K562 (cell line): ENCODE measurements around the gene NR1I3. TPM values are rescaled to one million over a fixed set of nuclear protein-coding genes. Genes with fewer than 3 reads are reported as not detected.

Experiments used
- E2F1 ChIP-seq: sonication (generic); formaldehyde crosslinking; IDR thresholded peaks from 2 replicates; pipeline ENCODE4 v1.8.1; 2023; ENCODE audit warnings: mild to moderate bottlenecking, missing genetic modification reagents, moderate library complexity
- LARP7 ChIP-seq: fragments of 450-650 bp; IDR thresholded peaks from 2 replicates; pipeline ENCODE4 v1.6.1; 2016
- NFIX ChIP-seq: fragments of 250-450 bp; sonication (Bioruptor Pico); IDR thresholded peaks from 2 replicates; pipeline ENCODE4 v1.4.0; 2020; ENCODE audit warnings: low read depth, mild to moderate bottlenecking, moderate library complexity
- NFYB ChIP-seq: IDR thresholded peaks from 2 replicates; pipeline ENCODE4 v1.6.1; 2011; ENCODE audit warnings: mild to moderate bottlenecking, moderate library complexity; ENCODE audit not compliant: insufficient read length; ENCODE audit errors: extremely low read depth
- PHB2 ChIP-seq: fragments of 450-650 bp; IDR thresholded peaks from 2 replicates; pipeline ENCODE4 v1.6.1; 2017; ENCODE audit warnings: low read depth
- PKNOX1 ChIP-seq: fragments of 450-650 bp; IDR thresholded peaks from 2 replicates; pipeline ENCODE4 v1.6.1; 2016
- TOE1 ChIP-seq, 2 experiments: fragments of 450-650 bp in 1 of 2; sonication (generic) in 1 of 2; formaldehyde crosslinking in 1 of 2; IDR thresholded peaks; 2 replicates each; pipeline versions ENCODE4 v1.7.1 to v1.8.0; 2016 to 2022; ENCODE audit warnings: borderline replicate concordance in 2 of 2, mild to moderate bottlenecking in 2 of 2, antibody characterized with exemption in 1 of 2, inconsistent platforms in 1 of 2, low read depth in 1 of 2, missing genetic modification reagents in 1 of 2, moderate library complexity in 1 of 2
- ZNF140 ChIP-seq: fragments of 250-450 bp; sonication (Bioruptor Pico); IDR thresholded peaks from 2 replicates; pipeline ENCODE4 v1.8.0; 2021; ENCODE audit warnings: moderate library complexity, mild to moderate bottlenecking, inconsistent platforms
- ZNF318 ChIP-seq, 2 experiments: fragments of 450-650 bp; IDR thresholded peaks; 2 replicates each; pipeline ENCODE4 v1.6.1; 2016; ENCODE audit warnings: mild to moderate bottlenecking in 2 of 2, borderline replicate concordance in 1 of 2, low read depth in 1 of 2, moderate library complexity in 1 of 2
- polyA plus RNA-seq, 8 experiments: library from polyadenylated mRNA; depleted of rRNA in 4 of 8; stranded (reverse) in 5 of 8; unstranded in 3 of 8; fragments of >200 nt; fragmentation: Nextera tagmentation in 2 of 8; fragmentation: Illumina TruSeq in 1 of 8; extraction: Ambion mirVana in 2 of 8; extraction: Trizol in 1 of 8; gene quantifications; 2 replicates each; pipeline versions ENCODE4 v1.2.1 to v1.2.3, GENCODE V29; 2011 to 2014; ENCODE audit warnings: inconsistent platforms in 1 of 8, missing spikeins in 1 of 8
- total RNA-seq, 7 experiments: library from RNA; depleted of rRNA in 6 of 7; stranded (reverse); fragments of >200 nt in 6 of 7; fragmentation: Illumina TruSeq in 2 of 7; extraction: Trizol in 2 of 7; gene quantifications; 2 replicates each; pipeline versions ENCODE4 v1.2.1 to v1.2.3, GENCODE V29; 2011 to 2021; ENCODE audit warnings: low replicate concordance in 1 of 7

NR1I3 gene
- total and polyA plus RNA-seq, 9 of the 15 experiments (the other 6 are each of a cell fraction or from before 2014, with no cell fraction given), result 0.11 TPM; not detected in 8

- TF ChIP-seq ZNF318 (IDR thresholded peaks at IDR 0.05; ENCODE audit: borderline replicate concordance in 1 of 2, low read depth in 1 of 2), result no peak
- no peak for TF ChIP-seq PHB2
- TF ChIP-seq PKNOX1, result peak; percentile 93
- TF ChIP-seq E2F1 (CRISPR knock-in tag), result no peak
- peak; percentile 7 for TF ChIP-seq NFYB
- no peak for TF ChIP-seq ZNF140 (CRISPR knock-in tag)
- no peak for TF ChIP-seq LARP7
- TF ChIP-seq NFIX (CRISPR knock-in tag), result no peak
- no peak for TF ChIP-seq TOE1 (IDR thresholded peaks at IDR 0.05; ENCODE audit: borderline replicate concordance)
- no peak for TF ChIP-seq TOE1 (CRISPR knock-in tag; IDR thresholded peaks at IDR 0.05; ENCODE audit: borderline replicate concordance, low read depth)
Measured at GRCh38 chr1:161258439-161259344, 20.7 kb upstream of the NR1I3 start, which contains the start of gene PCP4L1 (continued).
